Esophagus muscularis mucosa (tissue), 3 donors: ENCODE data around the gene NCKAP1.
"Not testable (repeated sequence)": the region's sequence is repeated elsewhere in the genome, so short reads cannot be mapped to it uniquely, and the experiment has no call there.

Experiments used
- POLR2AphosphoS5 ChIP-seq, 2 donors: sonication (generic); formaldehyde crosslinking; IDR thresholded peaks; one replicate each; pipeline ENCODE4 v1.6.1; 2017; ENCODE audit warnings: antibody characterized with exemption in 2 of 2
- TF ChIP-seq, protein P1 (sequence below), 3 experiments: fragments of 200-600 bp in 2 of 3; fragments of 450-650 bp in 1 of 3; sonication (generic) in 2 of 3; IDR thresholded peaks; one replicate each; pipeline ENCODE4 v1.5.1; 2017 to 2019; ENCODE audit warnings: antibody characterized with exemption in 3 of 3, mild to moderate bottlenecking in 2 of 3, moderate library complexity in 1 of 3

DNA sequence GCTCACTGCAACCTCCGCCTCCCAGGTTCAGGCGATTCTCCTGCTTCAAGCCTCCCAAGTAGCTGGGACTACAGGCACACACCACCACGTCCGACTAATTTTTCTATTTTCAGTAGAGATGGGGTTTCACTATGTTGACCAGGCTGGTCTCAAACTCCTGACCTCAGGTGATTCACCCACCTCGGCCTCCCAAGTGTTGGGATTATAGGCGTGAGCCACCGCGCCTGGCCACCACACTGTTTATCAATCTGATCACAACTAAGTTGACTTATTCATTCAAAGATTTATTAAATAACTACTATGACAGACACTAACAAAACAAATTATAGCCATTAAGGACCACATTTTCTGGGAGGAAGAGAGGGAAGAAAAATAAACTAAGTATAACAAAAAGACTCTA is 71.9 kb downstream of the NCKAP1 start:
- TF ChIP-seq, protein P1, sequence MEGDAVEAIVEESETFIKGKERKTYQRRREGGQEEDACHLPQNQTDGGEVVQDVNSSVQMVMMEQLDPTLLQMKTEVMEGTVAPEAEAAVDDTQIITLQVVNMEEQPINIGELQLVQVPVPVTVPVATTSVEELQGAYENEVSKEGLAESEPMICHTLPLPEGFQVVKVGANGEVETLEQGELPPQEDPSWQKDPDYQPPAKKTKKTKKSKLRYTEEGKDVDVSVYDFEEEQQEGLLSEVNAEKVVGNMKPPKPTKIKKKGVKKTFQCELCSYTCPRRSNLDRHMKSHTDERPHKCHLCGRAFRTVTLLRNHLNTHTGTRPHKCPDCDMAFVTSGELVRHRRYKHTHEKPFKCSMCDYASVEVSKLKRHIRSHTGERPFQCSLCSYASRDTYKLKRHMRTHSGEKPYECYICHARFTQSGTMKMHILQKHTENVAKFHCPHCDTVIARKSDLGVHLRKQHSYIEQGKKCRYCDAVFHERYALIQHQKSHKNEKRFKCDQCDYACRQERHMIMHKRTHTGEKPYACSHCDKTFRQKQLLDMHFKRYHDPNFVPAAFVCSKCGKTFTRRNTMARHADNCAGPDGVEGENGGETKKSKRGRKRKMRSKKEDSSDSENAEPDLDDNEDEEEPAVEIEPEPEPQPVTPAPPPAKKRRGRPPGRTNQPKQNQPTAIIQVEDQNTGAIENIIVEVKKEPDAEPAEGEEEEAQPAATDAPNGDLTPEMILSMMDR (IDR thresholded peaks at IDR 0.05) = not testable (repeated sequence)
- TF ChIP-seq POLR2AphosphoS5 (IDR thresholded peaks at IDR 0.05) = not testable (repeated sequence)
